HUES6 (cell line): ENCODE data around the gene PNLIP.

Experiments used
- H3K27ac ChIP-seq: 2 replicates; pipeline ENCODE4 v1.7.0; 2013; ENCODE audit warnings: low read depth, mild to moderate bottlenecking, low read length, inconsistent platforms
- H3K27me3 ChIP-seq: 2 replicates; pipeline ENCODE4 v1.6.1; 2013; ENCODE audit warnings: low read length; ENCODE audit not compliant: control insufficient read depth, insufficient read depth
- H3K36me3 ChIP-seq: 2 replicates; pipeline ENCODE4 v1.6.1; 2013; ENCODE audit warnings: low read length; ENCODE audit not compliant: control insufficient read depth, insufficient read depth
- H3K4me1 ChIP-seq: 2 replicates; pipeline ENCODE4 v1.6.1; 2013; ENCODE audit warnings: low read length; ENCODE audit not compliant: control insufficient read depth, insufficient read depth
- H3K4me3 ChIP-seq: 2 replicates; pipeline ENCODE4 v1.5.1; 2013; ENCODE audit warnings: low read depth, low read length
- H3K9ac ChIP-seq: one replicate; pipeline ENCODE4 v1.6.1; 2013; ENCODE audit warnings: mild to moderate bottlenecking, low read length
- H3K9me3 ChIP-seq: 2 replicates; pipeline ENCODE4 v1.6.1; 2013; ENCODE audit warnings: low read depth, low read length; ENCODE audit not compliant: control insufficient read depth, insufficient read depth

Gene PNLIP

DNA sequence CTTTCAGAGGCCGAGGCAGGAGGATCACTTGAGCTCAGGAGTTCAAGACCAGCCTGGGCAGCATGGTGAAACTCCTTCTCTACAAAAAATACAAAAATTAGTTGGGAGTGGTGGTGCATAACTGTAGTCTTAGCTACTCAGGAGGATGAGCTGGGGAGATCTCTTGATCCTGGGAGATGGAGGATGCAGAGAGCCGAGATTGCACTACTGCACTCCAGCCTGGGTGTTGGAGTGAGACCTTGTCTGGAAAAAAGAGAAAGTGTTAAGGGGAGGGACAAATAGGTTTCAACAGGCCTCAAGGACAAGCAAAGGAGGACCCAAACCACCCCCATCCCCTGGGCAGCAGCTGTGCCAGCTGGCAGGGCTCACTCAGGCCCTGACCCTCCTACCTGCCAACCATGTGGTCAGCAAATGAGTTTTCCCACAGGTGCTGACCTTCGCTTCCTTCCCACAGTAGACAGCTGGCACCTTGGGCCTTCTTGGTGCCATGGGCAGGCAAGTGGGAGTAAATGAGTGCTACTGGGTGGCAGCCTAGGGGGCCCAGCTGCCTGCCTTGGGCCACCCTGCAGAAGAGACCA, 69.6 kb downstream of the PNLIP start:
- Histone ChIP-seq H3K36me3 (no peaks in the 10 kb centered on the region), H3K27ac (no peak overlapping the region), H3K27me3 (no peaks in the 10 kb centered on the region; the same call in 1 of the 2 replicates), H3K4me3 (no peak overlapping the region), H3K4me1 (no peaks in the 10 kb centered on the region), H3K9me3 (peaks cover 3% of the 10 kb centered on the region; the same call in 1 of the 2 replicates), H3K9ac (no peak overlapping the region)
